ENCODE results near the gene NBEAL2.

Gene NBEAL2

DNA sequence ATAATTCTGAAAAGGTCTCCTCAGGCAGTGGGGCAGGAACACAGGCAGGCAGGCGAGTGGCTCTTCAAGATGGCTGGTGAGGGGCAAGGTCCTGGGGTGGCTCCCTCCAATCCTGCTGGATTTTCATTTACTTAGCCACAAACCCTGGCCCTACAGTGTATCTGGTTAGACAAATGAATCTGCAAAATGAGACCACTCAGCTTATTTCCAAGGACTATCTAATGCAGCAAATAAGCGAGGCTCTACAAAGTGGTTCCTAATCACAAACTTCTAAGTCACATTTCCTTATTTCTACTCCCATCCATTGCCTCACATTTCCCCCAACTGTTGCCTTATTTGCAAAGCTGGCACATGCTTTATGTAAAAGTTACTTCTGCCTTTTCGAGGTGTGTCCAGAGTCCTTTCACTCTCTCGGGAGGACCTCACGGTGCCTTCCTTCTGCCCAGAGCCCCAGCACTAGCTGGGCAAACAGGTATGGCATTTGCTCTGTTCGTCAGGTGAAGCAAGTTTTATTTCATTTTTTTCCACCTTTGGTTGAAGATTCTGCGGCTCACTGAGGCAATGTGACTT is 43.4 kb upstream of the NBEAL2 start:
- ChIA-PET POLR2A (interaction anchor here (1.3 to 2.7 kb wide), 4 partner anchors 12 to 73 kb away, joined by 5 to 9 read pairs (median 5); partner anchors contain the start of genes CCDC12 and NBEAL2), CTCF (interaction anchor here (1.0 to 1.8 kb wide), 2 partner anchors 13 to 40 kb away, joined by 3 to 5 read pairs; no protein-coding TSS in a partner anchor)
- DNase-seq (ENCODE audit: extremely low spot score): no peak
- TF ChIP-seq SUZ12 (IDR thresholded peaks at IDR 0.05) (no peak), TARDBP (IDR thresholded peaks at IDR 0.05) (no peak), LEF1 (IDR thresholded peaks at IDR 0.05; ENCODE audit: borderline replicate concordance) (no peak), ELF4 (IDR thresholded peaks at IDR 0.05) (no peak), L3MBTL2 (conservative IDR thresholded peaks at IDR 0.05) (no peak)

- ChIA-PET CTCF (no interaction called here), POLR2A (interaction anchor here (1.6 to 2.7 kb wide), 3 partner anchors 12 to 43 kb away, joined by 5 to 9 read pairs (median 5); partner anchors contain the start of genes CCDC12 and NBEAL2)
- no peak for TF ChIP-seq CTBP1 (IDR thresholded peaks at IDR 0.05; ENCODE audit: borderline replicate concordance)
- no peak for TF ChIP-seq HDGF (IDR thresholded peaks at IDR 0.05; ENCODE audit: borderline replicate concordance)
- no peak for TF ChIP-seq ELF4 (IDR thresholded peaks at IDR 0.05)
- no peak for TF ChIP-seq NFRKB (IDR thresholded peaks at IDR 0.05)
- no peak for TF ChIP-seq TARDBP (IDR thresholded peaks at IDR 0.05)
- TF ChIP-seq ZNF384 (IDR thresholded peaks at IDR 0.05): no peak
- no peak for DNase-seq (ENCODE audit: extremely low spot score)
Observed at GRCh38 chr3:46936733-46937250, 42.7 kb upstream of the NBEAL2 start.

GRCh38 chr3:46938118-46938517 is 41.3 kb upstream of the NBEAL2 start:
- no peak for TF ChIP-seq CTBP1 (IDR thresholded peaks at IDR 0.05; ENCODE audit: borderline replicate concordance)
- TF ChIP-seq FOXK2 (IDR thresholded peaks at IDR 0.05): no peak
- no peak for TF ChIP-seq ZNF384 (IDR thresholded peaks at IDR 0.05)
- no peak for TF ChIP-seq HDGF (IDR thresholded peaks at IDR 0.05; ENCODE audit: borderline replicate concordance)
- no peak for TF ChIP-seq SP1 (IDR thresholded peaks at IDR 0.05)
- TF ChIP-seq FOXM1 (IDR thresholded peaks at IDR 0.05; ENCODE audit: borderline replicate concordance): no peak
- no peak for TF ChIP-seq FOXA1 (IDR thresholded peaks at IDR 0.05)
- no peak for TF ChIP-seq TARDBP (IDR thresholded peaks at IDR 0.05)
- TF ChIP-seq ELF4 (IDR thresholded peaks at IDR 0.05): no peak
- no peak for TF ChIP-seq SUZ12 (IDR thresholded peaks at IDR 0.05)
- no peak for TF ChIP-seq L3MBTL2 (conservative IDR thresholded peaks at IDR 0.05)
- ChIA-PET CTCF (interaction anchor here (1.1 kb wide), 1 partner anchor 10 kb away, joined by 5 read pairs; no protein-coding TSS in a partner anchor), POLR2A (no interaction called here)
- DNase-seq (ENCODE audit: extremely low spot score): no peak

DNA sequence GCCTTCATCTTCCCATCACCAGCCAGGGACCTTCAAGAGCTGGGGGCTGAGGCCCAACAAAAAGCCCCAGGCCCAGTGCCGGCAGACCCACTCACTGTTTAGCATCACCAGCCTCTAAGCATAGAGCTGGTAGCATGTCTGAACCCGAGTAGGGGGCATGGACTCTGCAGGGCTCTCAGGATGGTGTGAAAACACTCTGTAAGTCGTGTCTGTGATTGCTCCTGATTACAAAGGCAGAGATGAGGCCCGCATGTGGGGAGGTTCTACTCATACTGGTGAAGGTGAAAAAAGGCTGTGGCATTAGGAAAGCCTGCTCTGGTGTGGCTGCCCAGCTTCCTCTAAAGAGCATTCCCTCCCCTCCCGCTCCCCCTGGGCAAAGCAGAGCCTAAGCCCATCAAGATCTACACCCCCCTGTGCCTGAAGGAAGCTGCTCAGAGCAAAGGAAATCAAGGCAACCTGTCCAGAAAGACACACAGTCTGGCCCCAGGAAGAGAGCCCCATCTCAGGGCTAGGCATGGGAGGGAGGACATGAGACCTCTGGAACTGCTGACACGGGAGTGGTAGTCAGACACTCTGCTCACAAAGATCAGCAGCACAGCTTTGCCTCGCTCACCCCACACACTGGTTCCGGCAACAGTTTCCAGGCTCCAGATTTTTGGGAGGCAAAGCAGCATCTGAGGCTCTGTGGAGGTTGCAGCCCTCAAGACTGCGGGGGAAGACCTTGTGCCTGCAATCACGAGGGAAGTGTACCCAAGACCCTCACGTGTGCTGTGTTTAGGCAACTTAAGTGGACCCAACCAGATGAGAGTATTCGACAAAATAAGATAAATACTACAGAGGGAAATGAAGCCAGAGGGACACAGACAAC is 39.7 kb upstream of the NBEAL2 start:
- CTCF ChIA-PET: no interaction called here
- TF ChIP-seq L3MBTL2 (conservative IDR thresholded peaks at IDR 0.05) (no peak), FOXK2 (IDR thresholded peaks at IDR 0.05) (no peak), ELF4 (IDR thresholded peaks at IDR 0.05) (no peak), CTBP1 (IDR thresholded peaks at IDR 0.05; ENCODE audit: borderline replicate concordance) (no peak), HDGF (IDR thresholded peaks at IDR 0.05; ENCODE audit: borderline replicate concordance) (no peak)
- POLR2A ChIA-PET: no interaction called here
- no peak for DNase-seq (ENCODE audit: extremely low spot score)

DNA sequence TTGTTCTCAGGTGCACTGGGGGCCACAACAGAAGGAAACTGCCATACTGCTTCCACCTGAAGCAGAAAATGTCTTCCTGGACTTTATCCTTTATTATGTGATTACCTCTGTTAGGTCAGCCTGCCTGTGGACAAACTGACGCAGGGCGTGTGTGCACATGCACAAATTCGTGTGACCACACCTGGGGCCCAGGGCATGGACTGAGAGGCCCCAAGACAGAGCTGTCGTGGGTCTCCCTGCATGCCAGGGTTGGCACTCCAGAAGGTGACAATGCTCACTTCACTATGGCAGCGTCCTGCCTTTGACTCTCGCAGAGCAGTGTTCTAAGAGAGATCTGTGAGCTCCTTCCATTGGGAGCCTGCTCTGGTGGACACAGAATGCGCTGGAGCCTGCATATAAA is 37.4 kb upstream of the NBEAL2 start:
- ChIA-PET POLR2A (interaction anchor here (1.2 kb wide), 1 partner anchor 17 kb away, joined by 3 read pairs; no protein-coding TSS in a partner anchor), CTCF (interaction anchor here (1.0 kb wide), 1 partner anchor 11 kb away, joined by 3 read pairs; no protein-coding TSS in a partner anchor)
- no peak for TF ChIP-seq SUZ12 (IDR thresholded peaks at IDR 0.05)
- no peak for TF ChIP-seq TARDBP (IDR thresholded peaks at IDR 0.05)
- TF ChIP-seq PKNOX1 (IDR thresholded peaks at IDR 0.05): no peak
- no peak for TF ChIP-seq FOXM1 (IDR thresholded peaks at IDR 0.05; ENCODE audit: borderline replicate concordance)
- TF ChIP-seq SP1 (IDR thresholded peaks at IDR 0.05): no peak
- no peak for TF ChIP-seq BHLHE40 (IDR thresholded peaks at IDR 0.05; ENCODE audit: borderline replicate concordance)
- TF ChIP-seq L3MBTL2 (conservative IDR thresholded peaks at IDR 0.05): no peak
- TF ChIP-seq NFRKB (IDR thresholded peaks at IDR 0.05): no peak
- no peak for TF ChIP-seq ARNT (IDR thresholded peaks at IDR 0.05)
- no peak for TF ChIP-seq CTBP1 (IDR thresholded peaks at IDR 0.05; ENCODE audit: borderline replicate concordance)
- no peak for TF ChIP-seq LEF1 (IDR thresholded peaks at IDR 0.05; ENCODE audit: borderline replicate concordance)
- TF ChIP-seq ELF4 (IDR thresholded peaks at IDR 0.05): no peak
- TF ChIP-seq FOXK2 (IDR thresholded peaks at IDR 0.05): no peak
- no peak for TF ChIP-seq HDGF (IDR thresholded peaks at IDR 0.05; ENCODE audit: borderline replicate concordance)
- TF ChIP-seq ZNF384 (IDR thresholded peaks at IDR 0.05): no peak
- TF ChIP-seq FOXA1 (IDR thresholded peaks at IDR 0.05): no peak
- no peak for DNase-seq (ENCODE audit: extremely low spot score)

DNA sequence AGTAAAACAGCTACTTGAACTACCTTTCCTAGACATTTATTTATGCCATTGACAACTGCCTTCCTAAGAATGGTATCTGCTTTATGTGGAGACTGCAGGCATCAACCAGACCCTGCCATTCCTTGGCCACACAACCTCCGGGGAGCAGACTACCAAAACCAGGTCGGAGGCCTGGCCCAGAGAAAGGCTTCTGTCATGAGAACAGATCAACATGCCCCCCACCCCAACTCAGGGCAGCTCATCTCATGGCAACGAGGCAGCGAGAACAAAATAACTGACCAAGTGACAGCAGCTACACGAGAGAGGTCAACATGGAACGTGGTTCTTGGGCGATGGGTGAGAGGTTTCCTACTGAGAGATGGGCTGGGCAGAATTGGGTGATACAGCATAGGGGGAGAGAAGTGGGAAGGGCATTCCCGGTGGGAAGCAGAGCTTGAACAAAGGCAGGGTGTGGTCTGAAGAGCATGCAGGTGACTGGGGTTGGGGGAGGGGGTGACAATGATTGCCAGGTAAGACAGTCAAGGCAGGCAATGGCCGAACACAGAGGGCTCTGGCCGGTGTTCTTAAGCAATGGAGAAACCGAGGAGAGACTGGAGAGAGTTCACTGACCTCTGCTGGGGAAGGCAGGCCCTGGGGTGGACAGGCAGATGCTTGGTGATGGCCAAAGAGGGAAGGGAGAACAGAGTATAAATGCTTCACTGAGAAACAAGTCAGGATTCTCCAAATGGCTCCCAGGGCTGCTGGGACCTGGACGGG is 36.8 kb upstream of the NBEAL2 start:
- TF ChIP-seq FOXA1 (IDR thresholded peaks at IDR 0.05): no peak
- no peak for TF ChIP-seq ARNT (IDR thresholded peaks at IDR 0.05)
- no peak for TF ChIP-seq LEF1 (IDR thresholded peaks at IDR 0.05; ENCODE audit: borderline replicate concordance)
- no peak for TF ChIP-seq ZNF384 (IDR thresholded peaks at IDR 0.05)
- no peak for TF ChIP-seq NFRKB (IDR thresholded peaks at IDR 0.05)
- POLR2A ChIA-PET: interaction anchor here (1.2 kb wide), 1 partner anchor 16 kb away, joined by 3 read pairs; no protein-coding TSS in a partner anchor
- CTCF ChIA-PET: interaction anchor here (1.0 kb wide), 1 partner anchor 12 kb away, joined by 3 read pairs; no protein-coding TSS in a partner anchor
- no peak for DNase-seq (ENCODE audit: extremely low spot score)

All from HEK293T (cell line).